Activated naive CD8-positive, alpha-beta T cell treated with anti-CD3 and anti-CD28 coated beads, Interleukin-2, amount 50 U/mL, for 24 hours (primary cell): Measurements from ENCODE around the gene OR2F2.

Source experiments
- ATAC-seq: fragments of 150-1000 bp; cut with Tn5 transposase; one replicate; pipeline ENCODE4 v1.10.0; 2021
- DNase-seq: peaks from one replicate; pipeline ENCODE4 v3.0.0; 2021
- H3K27ac Mint-ChIP-seq: one replicate; pipeline ENCODE4 v1.8.0; 2021; ENCODE audit warnings: mild to moderate bottlenecking, mixed read lengths
- H3K27me3 Mint-ChIP-seq: one replicate; pipeline ENCODE4 v1.8.0; 2021; ENCODE audit warnings: mixed read lengths
- H3K36me3 Mint-ChIP-seq: one replicate; pipeline ENCODE4 v1.8.0; 2021; ENCODE audit warnings: low read depth, mixed read lengths
- H3K4me1 Mint-ChIP-seq: one replicate; pipeline ENCODE4 v1.8.0; 2021; ENCODE audit warnings: mixed read lengths
- H3K4me3 Mint-ChIP-seq: one replicate; pipeline ENCODE4 v1.8.0; 2021; ENCODE audit warnings: mild to moderate bottlenecking, moderate library complexity, mixed read lengths
- H3K9me3 Mint-ChIP-seq: one replicate; pipeline ENCODE4 v1.8.0; 2021; ENCODE audit warnings: mixed read lengths

The OR2F2 gene

DNA sequence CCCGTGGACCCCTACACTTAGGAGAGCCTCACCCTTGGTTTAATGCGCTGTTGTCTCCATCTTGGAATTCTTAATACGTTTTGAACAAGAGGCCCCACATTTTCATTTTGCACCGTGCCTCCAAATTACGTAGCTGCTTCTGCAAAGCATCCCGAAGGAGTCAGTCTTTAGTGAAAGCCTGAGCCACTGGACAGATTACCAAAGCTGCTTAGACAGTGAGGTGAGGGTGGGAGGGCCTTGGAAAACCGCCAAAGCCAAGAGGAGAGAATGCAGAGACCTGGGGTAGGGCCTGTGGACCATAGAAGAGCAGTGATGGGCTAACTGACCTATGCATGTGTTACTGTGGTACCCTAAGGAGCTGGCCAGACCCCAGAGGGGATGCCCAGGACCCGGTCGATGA lies 28.9 kb upstream of the OR2F2 start:
- ATAC-seq = no peak
- H3K27me3 Mint-ChIP-seq = peaks cover 4% of the 10 kb centered on the region
- H3K36me3 Mint-ChIP-seq = no peaks in the 10 kb centered on the region
- no peak for DNase-seq
- peaks cover 24% of the 10 kb centered on the region for H3K4me1 Mint-ChIP-seq
- no peak overlapping the region for H3K27ac Mint-ChIP-seq
- H3K9me3 Mint-ChIP-seq = no peaks in the 10 kb centered on the region
- H3K4me3 Mint-ChIP-seq = no peak overlapping the region

DNA sequence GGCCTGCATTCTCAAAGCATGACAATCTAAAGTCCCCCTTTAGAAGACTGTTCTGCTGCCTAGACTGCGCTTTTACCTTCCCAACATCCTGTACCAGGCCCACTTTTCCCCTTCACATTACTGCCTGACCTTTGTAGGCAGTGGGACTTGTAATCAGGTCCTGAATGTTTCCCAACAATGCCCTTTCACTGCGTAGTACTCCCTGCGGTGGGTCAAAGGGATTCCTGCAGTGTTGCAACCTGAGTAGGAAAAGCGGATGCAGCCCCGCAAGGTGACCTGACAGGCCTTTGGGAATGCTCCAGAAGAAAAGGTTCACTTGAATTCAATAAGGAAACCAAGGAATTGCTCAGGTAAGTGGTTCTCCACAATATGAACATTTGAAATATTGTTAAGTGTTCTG lies 28.1 kb upstream of the OR2F2 start:
- H3K4me3 Mint-ChIP-seq = no peak overlapping the region
- H3K27ac Mint-ChIP-seq = no peak overlapping the region
- H3K9me3 Mint-ChIP-seq = no peaks in the 10 kb centered on the region
- ATAC-seq (no peak), DNase-seq (no peak)
- H3K27me3 Mint-ChIP-seq = peaks cover 4% of the 10 kb centered on the region
- peaks cover 22% of the 10 kb centered on the region for H3K4me1 Mint-ChIP-seq
- H3K36me3 Mint-ChIP-seq = no peaks in the 10 kb centered on the region

DNA sequence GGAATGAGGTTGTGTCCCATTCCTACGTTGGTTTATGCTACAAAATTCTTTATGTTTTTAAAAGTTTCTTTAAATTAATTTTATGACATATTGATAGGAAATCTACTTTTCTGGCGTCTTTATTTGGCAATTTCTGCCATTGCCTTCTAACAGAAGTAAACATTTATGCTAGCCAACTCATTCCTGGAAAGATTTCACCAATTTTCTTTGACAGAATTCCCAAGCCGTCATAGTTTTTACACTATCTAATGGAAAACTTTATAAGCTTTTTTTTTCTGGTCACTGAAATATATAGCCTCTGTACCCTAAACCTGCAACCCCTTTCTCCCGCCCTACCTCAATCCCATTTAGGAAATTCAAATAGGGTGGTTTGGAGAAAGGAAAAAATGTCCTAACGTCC lies 26.9 kb upstream of the OR2F2 start:
- H3K27ac Mint-ChIP-seq = no peak overlapping the region
- no peaks in the 10 kb centered on the region for H3K36me3 Mint-ChIP-seq
- ATAC-seq (no peak), DNase-seq (no peak)
- H3K4me3 Mint-ChIP-seq = no peak overlapping the region
- peaks cover 4% of the 10 kb centered on the region for H3K27me3 Mint-ChIP-seq
- H3K4me1 Mint-ChIP-seq = peaks cover 19% of the 10 kb centered on the region
- H3K9me3 Mint-ChIP-seq = no peaks in the 10 kb centered on the region

DNA sequence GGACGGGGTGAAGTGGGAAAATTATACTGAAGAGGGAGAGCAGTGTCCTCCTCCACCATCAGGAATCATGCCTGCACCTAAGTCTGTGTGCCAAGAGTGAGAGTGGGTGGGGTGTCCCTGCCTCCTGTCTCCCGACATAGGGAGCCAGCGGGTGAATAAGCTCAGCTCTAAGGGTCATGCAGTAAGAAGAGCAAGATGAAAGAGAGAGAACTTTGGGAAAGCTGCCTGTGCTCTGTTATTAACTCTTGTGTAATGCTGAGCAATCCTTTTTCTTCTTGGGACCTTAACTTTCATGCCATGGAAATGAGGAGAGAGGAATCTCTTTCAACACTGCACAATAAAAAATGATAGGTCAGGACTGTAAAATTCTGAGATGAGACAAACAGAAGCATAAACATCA lies 25.2 kb upstream of the OR2F2 start:
- Mint-ChIP-seq H3K27me3 (peaks cover 4% of the 10 kb centered on the region), H3K9me3 (no peaks in the 10 kb centered on the region), H3K36me3 (no peaks in the 10 kb centered on the region), H3K4me1 (peaks cover 23% of the 10 kb centered on the region), H3K4me3 (no peak overlapping the region), H3K27ac (no peak overlapping the region)
- ATAC-seq (no peak), DNase-seq (no peak)

DNA sequence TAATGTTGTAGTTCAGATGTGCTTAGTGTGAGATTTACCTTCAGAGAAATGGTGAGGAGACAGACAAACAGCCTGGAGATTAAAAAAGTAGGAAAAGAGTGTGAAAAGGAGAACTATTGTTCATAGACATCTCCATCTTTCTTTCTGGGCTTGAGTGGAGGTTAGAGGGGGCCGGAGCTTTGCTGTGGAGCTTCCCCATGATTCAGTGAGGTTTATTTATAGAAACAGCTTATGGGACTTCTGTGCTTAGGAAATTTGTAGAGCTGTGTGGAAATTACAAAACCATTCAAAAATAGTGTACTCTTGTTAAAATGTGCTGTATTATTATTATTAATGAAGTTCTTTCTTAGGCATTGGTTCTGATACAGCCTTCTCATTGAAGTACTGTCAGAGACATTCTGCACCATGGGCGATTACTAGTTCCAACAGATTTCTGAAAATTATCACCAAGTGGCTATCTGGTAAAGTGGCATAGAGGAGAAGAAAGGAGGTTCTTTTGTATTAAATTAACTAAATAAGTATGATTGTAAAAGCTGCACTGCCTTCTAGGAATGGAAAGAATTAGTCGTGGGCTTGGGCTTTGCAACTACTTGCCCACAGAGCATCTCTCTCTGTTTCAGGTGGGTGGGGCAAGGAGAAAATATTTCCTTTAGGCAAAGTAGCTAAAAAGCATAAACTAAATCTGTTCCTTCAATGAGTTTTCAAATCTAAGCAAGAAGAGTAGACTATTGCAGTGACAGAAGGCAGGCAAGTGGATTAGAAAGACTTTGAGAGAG lies 24.4 kb upstream of the OR2F2 start:
- peaks cover 9% of the 10 kb centered on the region for H3K27me3 Mint-ChIP-seq
- ATAC-seq = peak; percentile 64
- H3K4me1 Mint-ChIP-seq = peaks cover 23% of the 10 kb centered on the region
- peak overlapping the region; percentile 24 for H3K27ac Mint-ChIP-seq
- H3K36me3 Mint-ChIP-seq = no peaks in the 10 kb centered on the region
- no peak overlapping the region for H3K4me3 Mint-ChIP-seq
- DNase-seq = no peak
- no peaks in the 10 kb centered on the region for H3K9me3 Mint-ChIP-seq

DNA sequence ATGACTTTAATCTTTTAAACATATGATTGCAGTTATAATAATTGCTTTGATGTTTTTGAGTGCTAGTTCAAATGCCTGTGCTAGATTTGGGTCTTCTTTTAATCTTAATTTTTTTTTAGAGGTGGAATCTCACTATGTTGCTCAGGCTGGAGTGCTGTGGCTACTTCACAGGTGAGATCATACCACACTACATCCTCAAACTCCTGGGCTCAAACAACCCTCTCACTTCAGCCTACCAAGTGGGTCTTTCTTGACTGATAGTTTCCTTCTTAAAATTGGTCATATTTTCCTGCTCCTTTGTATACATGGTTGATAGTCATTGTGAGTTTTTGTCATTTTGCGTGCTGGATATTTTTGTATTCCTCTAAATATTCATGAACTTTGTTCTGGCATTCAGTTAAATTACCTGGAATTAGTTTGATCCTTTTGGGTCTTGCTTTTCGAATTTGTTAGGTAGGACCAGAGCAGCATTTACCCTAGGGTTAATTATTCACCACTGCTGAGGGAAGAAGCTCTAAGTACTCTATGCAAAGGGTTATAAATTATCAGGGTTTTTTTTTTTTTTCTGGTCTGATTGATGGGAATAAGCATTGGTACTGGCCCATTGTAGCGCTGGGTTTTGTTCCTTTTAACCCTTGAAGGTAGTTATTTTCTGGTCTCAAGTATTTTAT lies 21.0 kb upstream of the OR2F2 start:
- peaks cover 8% of the 10 kb centered on the region for H3K27me3 Mint-ChIP-seq
- no peak overlapping the region for H3K27ac Mint-ChIP-seq
- H3K9me3 Mint-ChIP-seq = no peaks in the 10 kb centered on the region
- ATAC-seq (peak; percentile 36), DNase-seq (no peak)
- no peak overlapping the region for H3K4me3 Mint-ChIP-seq
- H3K4me1 Mint-ChIP-seq = peaks cover 14% of the 10 kb centered on the region
- H3K36me3 Mint-ChIP-seq = no peaks in the 10 kb centered on the region

DNA sequence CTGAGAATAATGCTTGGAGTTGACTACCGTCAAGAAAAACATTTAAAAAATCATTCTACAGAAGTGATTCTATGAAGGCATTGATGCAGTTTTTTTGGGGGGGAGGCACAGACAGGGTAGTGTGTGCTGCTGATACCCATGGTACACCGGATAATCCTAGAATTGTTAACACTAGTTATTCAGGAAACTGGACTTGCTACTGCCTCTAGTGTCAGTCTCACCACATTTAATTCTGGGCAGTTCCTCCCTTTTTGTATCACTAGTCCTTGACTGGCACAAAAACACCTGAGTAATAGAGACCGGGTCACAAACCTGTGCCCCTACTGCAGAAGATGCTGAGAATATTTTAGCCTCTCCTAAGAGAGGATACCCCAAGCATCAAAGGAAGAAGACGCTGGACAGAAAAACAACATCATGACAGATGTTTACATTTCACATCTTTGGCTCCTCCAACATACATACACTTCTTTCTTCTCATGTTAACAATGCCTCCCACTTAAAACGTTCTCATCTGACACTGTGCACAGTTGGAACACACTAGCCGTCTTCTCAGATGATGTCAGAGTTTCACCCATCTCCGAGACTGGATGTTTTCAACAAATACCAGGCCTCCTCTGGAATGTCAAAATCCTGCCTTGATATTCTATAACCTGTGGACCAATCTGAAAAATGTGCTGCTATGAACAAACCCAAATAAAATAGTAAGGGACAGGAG lies 19.9 kb upstream of the OR2F2 start:
- Mint-ChIP-seq H3K36me3 (no peaks in the 10 kb centered on the region), H3K27me3 (peaks cover 11% of the 10 kb centered on the region), H3K27ac (no peak overlapping the region), H3K4me3 (no peak overlapping the region), H3K4me1 (peaks cover 14% of the 10 kb centered on the region), H3K9me3 (no peaks in the 10 kb centered on the region)
- DNase-seq = no peak
- ATAC-seq = no peak

DNA sequence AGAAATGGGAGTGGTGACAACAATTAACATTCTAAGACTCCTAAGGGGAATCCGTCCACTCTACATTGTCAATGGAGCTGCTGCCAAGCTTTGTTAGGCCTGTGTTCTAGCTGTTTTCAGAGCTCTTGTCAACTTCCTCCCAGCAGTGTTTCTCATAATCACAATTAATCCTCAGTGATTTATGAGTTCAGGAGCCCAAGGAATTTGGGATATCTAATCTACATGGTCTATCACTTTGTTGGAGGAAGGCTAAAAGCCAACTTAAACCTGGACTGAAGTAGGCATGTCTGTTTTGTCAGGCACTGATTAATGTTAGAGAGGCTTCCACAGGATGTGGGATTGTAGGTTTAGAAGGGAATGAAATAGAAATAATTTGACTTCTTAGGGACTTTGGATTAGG lies 10.2 kb upstream of the OR2F2 start:
- H3K36me3 Mint-ChIP-seq = no peaks in the 10 kb centered on the region
- H3K27me3 Mint-ChIP-seq = peaks cover 16% of the 10 kb centered on the region
- no peak overlapping the region for H3K4me3 Mint-ChIP-seq
- H3K4me1 Mint-ChIP-seq = peaks cover 7% of the 10 kb centered on the region
- no peak overlapping the region for H3K27ac Mint-ChIP-seq
- H3K9me3 Mint-ChIP-seq = no peaks in the 10 kb centered on the region
- DNase-seq (no peak), ATAC-seq (no peak)

DNA sequence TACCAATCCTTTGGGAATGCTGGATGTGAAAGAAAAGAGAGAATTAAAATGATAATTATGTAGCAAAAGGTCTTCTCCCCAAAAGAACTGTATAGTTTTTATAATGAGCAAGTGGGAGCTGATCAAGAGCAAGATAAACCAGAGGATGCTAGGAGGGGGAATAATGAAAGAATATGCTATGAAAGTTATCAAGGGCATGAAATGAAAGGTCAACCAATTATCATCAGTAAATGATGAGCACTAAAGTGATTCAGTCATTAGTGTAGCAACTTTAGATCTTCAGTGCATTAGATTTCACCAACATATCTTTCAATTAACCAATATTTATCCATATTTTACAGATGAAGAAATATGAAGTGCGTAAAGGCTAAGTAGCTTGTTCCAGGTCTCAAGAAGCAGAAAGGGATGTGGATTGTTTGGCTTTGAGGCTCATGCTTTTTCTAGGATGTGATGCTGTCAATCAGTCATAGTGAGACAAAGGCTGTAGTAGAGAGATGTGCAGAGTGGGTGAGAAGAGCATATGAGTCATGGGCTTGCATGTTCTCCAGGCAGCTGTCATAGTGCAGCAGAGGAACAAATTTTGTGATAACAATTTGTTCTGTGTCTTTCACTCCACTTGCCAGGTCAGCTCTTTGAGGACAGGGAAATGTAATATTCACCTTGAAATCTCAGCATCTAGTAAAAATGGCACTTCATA lies 5.7 kb upstream of the OR2F2 start:
- Mint-ChIP-seq H3K27me3 (peaks cover 6% of the 10 kb centered on the region), H3K27ac (no peak overlapping the region), H3K4me3 (no peak overlapping the region), H3K4me1 (peaks cover 7% of the 10 kb centered on the region), H3K9me3 (peaks cover 11% of the 10 kb centered on the region), H3K36me3 (peaks cover 3% of the 10 kb centered on the region)
- DNase-seq = no peak
- ATAC-seq = peak; percentile 100

DNA sequence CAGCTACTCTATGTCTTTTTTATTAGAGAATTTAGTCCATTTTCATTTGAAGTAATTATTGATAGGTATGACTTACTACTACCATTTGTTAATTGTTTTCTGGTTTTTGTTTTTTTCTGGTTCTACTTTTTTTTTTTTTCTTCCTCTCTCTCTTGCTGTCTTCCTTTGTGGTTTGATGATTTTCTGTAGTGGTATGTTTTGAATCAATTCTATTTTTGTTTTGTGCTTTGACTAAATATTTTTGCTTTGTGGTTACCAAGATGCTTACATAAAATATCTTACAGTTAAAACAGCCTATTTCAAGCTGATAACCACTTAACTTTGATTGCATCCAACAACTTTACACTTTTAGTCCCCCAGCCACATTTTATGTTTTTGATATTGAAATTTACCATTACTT lies 3.3 kb upstream of the OR2F2 start:
- Mint-ChIP-seq H3K27me3 (peaks cover 6% of the 10 kb centered on the region), H3K4me1 (peaks cover 7% of the 10 kb centered on the region), H3K4me3 (no peak overlapping the region), H3K9me3 (peaks cover 11% of the 10 kb centered on the region), H3K27ac (no peak overlapping the region), H3K36me3 (peaks cover 3% of the 10 kb centered on the region)
- DNase-seq (no peak), ATAC-seq (no peak)

DNA sequence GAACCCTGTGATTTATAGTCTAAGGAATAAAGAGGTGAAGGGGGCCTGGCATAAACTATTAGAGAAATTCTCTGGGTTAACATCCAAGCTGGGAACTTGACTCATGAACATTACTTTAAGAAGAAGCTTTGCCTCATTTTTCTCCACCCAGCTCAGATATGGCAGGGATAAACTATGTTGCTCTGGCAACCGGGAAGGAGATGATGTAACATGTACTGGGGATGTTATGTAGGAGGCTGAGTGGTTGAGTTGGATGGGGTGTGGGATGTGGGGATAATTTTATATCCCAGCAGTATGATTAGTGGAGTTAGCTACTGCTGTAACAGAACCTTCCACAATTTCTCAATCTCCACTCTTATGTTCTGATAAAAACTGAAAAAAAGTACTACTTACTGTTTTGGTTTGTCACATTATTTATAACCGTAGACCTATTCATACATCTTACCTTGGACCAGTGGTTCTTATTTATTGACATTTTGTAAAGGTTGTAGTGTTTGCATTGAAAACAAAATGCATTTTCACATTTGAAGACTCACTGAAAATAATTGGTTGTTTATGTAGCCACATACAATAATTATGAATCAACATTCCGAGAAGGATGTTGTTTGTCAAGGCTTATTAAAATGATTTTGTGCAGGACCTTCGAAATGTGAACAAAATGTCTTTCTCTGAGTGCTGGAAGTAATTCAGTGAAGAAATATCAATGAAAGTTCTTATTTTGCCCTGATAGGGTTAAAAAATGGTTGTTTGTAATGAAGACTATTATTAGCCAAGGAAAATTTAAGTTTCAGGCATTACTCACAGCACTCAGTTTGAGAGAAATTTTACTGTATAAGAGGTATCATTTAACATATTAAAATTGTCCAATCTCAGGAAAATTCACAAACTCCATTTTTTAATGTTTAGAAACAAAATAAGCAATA lies 1.3 kb downstream of the OR2F2 start:
- no peak for ATAC-seq
- H3K4me1 Mint-ChIP-seq = no peaks in the 10 kb centered on the region
- peaks cover 3% of the 10 kb centered on the region for H3K36me3 Mint-ChIP-seq
- no peak overlapping the region for H3K4me3 Mint-ChIP-seq
- no peak for DNase-seq
- peaks cover 11% of the 10 kb centered on the region for H3K9me3 Mint-ChIP-seq
- peaks cover 6% of the 10 kb centered on the region for H3K27me3 Mint-ChIP-seq
- no peak overlapping the region for H3K27ac Mint-ChIP-seq

DNA sequence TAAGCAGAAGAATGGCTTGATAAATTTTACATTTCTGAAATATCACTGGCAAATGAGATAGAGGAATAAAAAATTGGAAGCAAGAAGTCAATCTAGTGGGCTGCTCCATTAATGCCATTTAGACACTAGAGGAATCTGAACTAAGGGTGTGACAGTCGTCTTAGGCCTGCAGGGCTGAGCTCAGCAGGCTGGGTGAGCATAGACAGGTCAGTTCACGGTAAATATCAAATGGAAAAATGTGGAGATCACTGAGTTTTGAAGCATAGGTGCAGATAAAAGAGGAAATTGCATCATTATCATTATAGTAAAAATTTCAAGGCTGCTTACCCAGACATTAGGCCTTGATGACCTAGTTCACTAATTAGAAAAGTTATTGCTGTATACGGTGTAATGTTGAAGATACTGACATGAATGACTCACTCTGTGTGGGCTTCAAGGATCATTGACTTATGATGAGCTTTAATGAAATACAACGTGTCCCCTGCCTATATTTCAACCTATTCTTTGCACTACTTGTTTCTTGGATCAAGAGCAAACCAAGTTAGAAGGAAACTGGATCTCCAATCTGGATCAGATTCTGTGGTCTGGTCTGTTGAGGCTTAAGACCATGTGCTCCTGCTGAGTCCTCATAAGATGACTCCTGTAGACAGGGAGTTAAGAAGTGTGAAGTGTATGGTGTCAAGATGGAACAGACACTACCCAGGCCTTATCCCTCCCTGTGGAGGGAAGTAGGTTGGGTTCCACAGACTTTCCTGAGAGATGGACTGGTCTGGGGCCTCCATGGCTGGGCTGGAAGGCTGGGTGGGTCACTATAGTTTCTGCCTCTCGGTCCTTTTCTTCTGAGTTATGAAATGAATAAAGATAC lies 3.6 kb downstream of the OR2F2 start:
- Mint-ChIP-seq H3K27me3 (peaks cover 11% of the 10 kb centered on the region), H3K4me1 (no peaks in the 10 kb centered on the region), H3K4me3 (no peak overlapping the region), H3K27ac (no peak overlapping the region), H3K36me3 (no peaks in the 10 kb centered on the region), H3K9me3 (peaks cover under 1% of the 10 kb centered on the region)
- ATAC-seq (no peak), DNase-seq (no peak)

DNA sequence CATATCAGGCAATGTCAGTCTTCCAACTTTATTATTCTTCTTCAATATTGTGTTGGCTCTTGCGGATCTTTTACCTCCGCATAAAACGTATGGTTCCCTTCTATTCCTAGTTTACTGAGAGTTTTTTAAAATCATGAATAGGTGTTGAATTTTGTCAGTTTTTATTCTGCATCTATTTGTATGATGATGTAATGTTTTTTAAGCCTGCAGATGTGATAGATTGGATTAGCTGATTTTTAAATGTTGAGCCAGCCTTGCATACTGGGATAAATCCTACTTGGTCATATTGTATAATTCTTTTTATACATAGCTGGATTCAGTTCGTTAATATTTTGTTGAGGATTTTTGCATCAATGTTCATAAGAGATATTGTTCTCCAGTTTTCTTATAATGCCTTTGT lies 10.4 kb downstream of the OR2F2 start:
- DNase-seq (no peak), ATAC-seq (no peak)
- Mint-ChIP-seq H3K4me3 (no peak overlapping the region), H3K9me3 (no peaks in the 10 kb centered on the region), H3K4me1 (no peaks in the 10 kb centered on the region), H3K27ac (no peak overlapping the region), H3K36me3 (no peaks in the 10 kb centered on the region), H3K27me3 (peaks cover 33% of the 10 kb centered on the region)
